ENCODE measurements around the gene HADHA. TPM values are rescaled to one million over a fixed set of nuclear protein-coding genes. Genes with fewer than 3 reads are reported as not detected.

HADHA gene
- total RNA-seq, 1 experiment from 2014 or later = 168 TPM

DNA sequence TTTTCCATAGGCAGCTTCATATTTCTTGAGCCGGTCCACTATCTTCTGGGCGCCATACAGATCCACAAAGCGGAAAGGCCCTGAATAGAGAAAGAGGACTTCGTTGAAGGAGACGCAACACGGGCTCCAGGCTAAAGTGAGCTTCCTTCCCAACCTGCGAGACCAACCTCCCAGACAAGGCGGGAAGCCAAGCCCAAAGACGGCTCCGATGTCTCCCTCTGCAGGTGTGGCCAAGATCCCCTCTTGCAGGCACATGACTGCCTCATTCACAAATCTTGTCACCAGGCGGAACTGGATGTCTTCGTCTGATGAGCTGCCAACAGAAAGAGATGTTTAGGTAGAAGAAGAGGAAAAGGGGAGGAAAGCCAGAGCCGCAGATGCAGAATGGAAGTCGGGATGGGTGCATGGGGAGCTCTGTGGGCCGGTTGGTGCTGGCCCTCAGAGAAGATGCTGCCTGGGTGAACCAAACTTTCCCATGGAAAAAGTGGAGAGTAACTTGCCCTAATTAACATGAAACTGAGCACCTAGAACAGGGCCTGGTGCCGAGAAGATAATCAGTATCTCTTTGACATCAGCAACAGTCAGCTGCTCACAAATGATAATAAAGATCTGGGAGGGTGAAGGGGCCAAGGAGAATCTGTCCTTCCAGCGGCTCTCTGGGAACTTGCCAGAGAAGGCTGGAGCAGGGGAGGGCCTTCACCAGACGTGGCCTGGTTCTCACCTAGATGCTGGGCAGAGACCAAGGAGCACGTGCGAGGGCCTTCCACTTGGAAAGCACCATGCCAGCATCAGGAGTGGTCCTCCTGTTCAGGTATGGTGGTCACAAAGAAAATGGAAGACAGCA lies 52.9 kb downstream of the HADHA start:
- H3K27me3 ChIP-seq = no peaks in the 10 kb centered on the region
- no peak overlapping the region for H3K27ac ChIP-seq
- H3K4me1 ChIP-seq = peaks cover 21% of the 10 kb centered on the region
- no peak overlapping the region for H3K4me3 ChIP-seq
- no peak for DNase-seq
- no peaks in the 10 kb centered on the region for H3K9me3 ChIP-seq (replicated peaks)
- H3K36me3 ChIP-seq = peaks cover 24% of the 10 kb centered on the region

DNA sequence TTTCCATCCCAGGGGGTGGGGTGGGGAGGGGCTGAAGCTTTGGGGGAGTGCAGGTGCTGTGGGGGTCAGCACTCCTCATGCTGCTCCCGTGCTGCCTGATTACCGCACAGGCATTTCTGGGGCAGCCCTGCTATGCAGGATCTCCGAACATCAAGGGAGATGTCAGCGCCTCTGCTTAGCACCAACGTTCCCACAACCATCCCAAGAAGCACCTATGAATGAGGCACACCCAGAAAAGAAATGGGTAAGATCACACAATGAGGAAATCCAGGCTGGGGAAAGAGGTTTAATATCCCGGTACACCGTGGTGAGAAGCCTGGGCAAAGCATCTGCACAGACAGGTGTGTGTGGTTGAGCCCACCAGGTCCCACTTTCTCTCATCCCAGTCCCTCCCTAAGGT lies 54.1 kb downstream of the HADHA start:
- H3K27me3 ChIP-seq = no peaks in the 10 kb centered on the region
- no peak overlapping the region for H3K27ac ChIP-seq
- H3K9me3 ChIP-seq (replicated peaks) = no peaks in the 10 kb centered on the region
- peaks cover 21% of the 10 kb centered on the region for H3K36me3 ChIP-seq
- no peak overlapping the region for H3K4me3 ChIP-seq
- no peak for DNase-seq
- H3K4me1 ChIP-seq = peaks cover 10% of the 10 kb centered on the region

DNA sequence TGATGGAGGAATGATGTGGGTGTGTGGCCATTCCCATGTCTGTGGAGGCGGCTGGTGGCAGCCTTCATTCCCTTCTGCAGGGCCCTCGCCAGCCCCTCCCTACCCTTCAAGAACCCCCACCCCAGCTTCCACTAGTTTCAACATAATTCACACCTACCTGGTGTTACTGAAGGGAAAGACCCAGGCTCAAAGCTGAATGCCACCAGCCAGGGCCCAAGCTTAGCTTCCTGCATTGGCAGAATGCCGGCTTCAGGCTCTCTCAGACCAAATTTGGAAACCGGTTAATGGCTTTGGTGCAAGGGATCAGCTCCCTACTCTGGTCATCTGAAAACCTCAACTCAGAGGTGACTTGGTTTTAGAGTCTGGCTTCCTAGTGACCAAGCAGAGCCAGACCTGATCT lies 54.7 kb downstream of the HADHA start:
- DNase-seq = no peak
- Histone ChIP-seq H3K4me1 (peaks cover 4% of the 10 kb centered on the region), H3K4me3 (no peak overlapping the region), H3K27ac (no peak overlapping the region), H3K27me3 (no peaks in the 10 kb centered on the region), H3K9me3 (replicated peaks) (no peaks in the 10 kb centered on the region), H3K36me3 (peaks cover 21% of the 10 kb centered on the region)

DNA sequence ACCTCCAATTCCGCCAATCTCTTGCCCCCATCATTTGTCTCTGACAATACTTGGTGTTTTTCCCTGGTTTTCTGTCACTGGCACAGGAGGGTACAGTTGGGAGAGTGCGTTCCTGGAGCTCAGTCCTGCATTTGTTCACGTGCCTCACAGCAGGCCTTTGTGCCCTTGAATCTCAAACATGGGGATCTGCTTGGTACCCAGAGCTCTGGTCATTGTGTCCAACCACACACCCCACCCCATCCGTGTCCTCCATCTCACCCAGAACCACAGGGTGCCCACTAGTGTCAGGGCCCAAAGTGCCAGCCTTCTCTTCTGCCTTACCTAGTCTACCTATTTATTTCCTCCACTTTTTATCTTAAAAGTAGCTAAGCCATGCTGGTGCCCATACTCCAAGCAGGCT lies 55.3 kb downstream of the HADHA start:
- no peaks in the 10 kb centered on the region for H3K27me3 ChIP-seq
- no peak overlapping the region for H3K4me3 ChIP-seq
- peaks cover 17% of the 10 kb centered on the region for H3K36me3 ChIP-seq
- H3K9me3 ChIP-seq (replicated peaks) = no peaks in the 10 kb centered on the region
- no peak for DNase-seq
- H3K4me1 ChIP-seq = no peaks in the 10 kb centered on the region
- no peak overlapping the region for H3K27ac ChIP-seq

DNA sequence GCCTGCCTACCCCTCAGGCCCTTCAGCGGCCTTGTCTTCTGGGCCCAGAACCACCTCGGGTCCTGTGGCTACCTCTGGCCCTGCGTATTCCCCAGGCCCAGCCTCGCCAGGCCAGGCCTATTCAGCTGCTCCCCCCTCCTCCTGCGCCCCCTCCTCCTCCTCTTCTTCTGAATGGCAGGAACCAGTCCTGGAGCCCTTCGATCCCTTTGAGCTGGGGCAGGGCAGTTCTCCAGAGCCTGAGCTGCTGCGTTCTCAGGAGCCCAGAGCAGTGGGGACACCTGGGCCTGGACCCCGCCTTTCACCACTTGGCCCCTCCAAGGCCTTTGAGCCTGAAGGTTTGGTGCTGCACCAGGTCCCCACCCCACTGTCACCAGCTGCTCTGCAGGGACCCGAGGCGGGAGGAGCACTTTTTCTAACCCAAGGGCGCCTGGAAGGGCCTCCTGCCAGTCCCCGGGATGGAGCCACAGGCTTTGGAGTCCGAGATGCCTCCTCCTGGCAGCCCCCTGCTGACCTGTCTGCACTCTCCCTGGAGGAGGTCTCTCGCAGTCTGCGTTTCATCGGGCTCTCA lies 56.8 kb downstream of the HADHA start:
- Histone ChIP-seq H3K4me3 (no peak overlapping the region), H3K27ac (no peak overlapping the region), H3K27me3 (no peaks in the 10 kb centered on the region), H3K9me3 (replicated peaks) (no peaks in the 10 kb centered on the region), H3K4me1 (no peaks in the 10 kb centered on the region), H3K36me3 (peaks cover 11% of the 10 kb centered on the region; the same call in 1 of the 2 replicates)
- no peak for DNase-seq

DNA sequence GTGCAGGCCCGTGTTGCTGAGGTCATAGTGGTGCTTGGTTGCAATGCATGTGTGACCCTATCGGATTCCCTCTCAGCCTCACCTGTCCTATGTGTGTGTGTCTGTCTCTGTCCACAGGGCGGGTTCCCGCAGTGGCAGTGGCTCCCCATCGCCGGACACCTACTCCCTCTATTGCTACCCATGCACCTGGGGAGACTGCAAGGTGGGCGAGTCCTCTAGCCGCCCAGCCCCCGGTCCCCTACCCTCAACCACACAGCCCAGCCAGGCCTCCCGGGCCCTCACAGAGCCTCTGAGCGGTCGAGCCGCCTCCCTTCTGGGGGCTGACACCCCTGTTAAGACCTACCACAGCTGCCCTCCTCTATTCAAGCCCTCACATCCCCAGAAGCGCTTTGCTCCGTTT lies 57.3 kb downstream of the HADHA start:
- Histone ChIP-seq H3K4me1 (no peaks in the 10 kb centered on the region), H3K36me3 (peaks cover 11% of the 10 kb centered on the region; the same call in 1 of the 2 replicates), H3K9me3 (replicated peaks) (no peaks in the 10 kb centered on the region), H3K27ac (no peak overlapping the region), H3K4me3 (no peak overlapping the region), H3K27me3 (no peaks in the 10 kb centered on the region)
- DNase-seq = no peak

DNA sequence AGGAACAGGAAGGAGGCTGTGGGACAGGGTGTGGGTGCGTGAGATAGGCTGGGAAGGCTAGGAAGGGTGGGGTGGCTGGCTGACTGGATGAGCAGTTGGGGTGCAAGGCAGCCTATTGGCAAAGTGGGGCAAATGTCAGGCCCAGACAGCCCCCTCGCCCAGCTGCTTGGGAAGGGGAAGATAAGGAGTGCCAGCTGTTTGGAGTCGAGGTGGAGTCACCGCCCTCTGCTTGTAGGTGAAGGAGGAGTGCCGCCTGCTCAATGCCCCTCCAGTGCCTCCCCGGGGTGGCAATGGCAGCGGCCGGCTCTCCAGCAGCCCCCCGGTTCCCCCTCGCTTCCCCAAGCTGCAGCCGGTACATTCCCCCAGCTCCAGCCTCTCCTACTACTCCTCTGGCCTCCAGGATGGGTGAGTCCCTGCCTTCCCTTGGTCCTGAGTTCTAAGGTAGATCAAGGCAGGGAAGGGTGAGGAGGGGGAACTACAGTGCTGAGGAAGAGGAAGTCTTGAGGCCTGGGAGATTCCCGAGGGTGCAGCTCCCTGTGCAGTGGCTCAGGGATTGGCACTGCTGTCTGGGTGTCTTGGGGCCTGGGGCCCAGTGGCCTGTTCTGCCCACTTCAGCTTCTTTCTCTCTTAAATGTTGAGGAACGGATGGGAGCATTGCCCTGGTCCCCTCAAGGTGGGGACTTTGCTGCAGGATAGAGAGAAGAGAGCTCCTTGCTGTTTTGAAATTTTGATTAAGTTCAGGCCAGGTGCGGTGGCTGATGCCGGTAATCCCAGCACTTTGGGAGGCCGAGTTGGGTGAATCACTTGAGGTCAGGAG lies 58.3 kb downstream of the HADHA start:
- H3K27me3 ChIP-seq = no peaks in the 10 kb centered on the region
- no peaks in the 10 kb centered on the region for H3K9me3 ChIP-seq (replicated peaks)
- no peak for DNase-seq
- no peak overlapping the region for H3K27ac ChIP-seq
- no peak overlapping the region for H3K4me3 ChIP-seq
- H3K4me1 ChIP-seq = no peaks in the 10 kb centered on the region
- H3K36me3 ChIP-seq = peaks cover 4% of the 10 kb centered on the region; the same call in 1 of the 2 replicates

DNA sequence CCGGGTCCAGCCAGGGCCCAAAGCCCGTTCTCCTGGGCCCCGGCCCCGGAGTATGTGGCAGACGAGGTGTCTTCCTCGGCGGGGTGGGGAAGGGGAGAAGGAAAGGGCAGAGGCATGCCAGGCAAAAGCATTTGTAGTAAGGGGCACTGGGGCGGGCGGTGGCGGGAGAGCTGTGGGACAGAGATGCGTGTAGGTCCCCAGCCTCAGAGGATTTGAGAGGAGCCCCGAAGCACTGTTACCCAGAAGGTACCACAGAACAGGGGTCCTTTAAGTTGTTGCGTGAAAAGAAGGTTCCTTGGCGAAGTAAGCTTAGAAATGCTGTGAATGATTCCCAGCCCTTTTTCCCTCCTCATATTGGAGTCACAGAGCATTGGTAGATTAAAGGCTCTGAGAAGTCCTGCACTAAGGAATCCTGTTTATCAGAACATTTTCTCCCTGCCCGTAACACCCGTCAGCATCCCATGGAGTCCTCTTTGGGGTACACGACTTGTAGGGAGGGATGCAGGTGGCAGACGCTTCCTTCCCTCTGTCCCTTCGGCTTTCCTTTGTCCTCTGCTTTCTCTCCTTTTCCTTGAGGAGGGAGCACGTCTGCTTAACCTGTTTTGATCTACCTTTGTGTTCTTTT lies 59.0 kb downstream of the HADHA start:
- Histone ChIP-seq H3K36me3 (peaks cover under 1% of the 10 kb centered on the region; the same call in 1 of the 2 replicates), H3K9me3 (replicated peaks) (no peaks in the 10 kb centered on the region), H3K4me3 (no peak overlapping the region), H3K27ac (no peak overlapping the region), H3K27me3 (no peaks in the 10 kb centered on the region), H3K4me1 (no peaks in the 10 kb centered on the region)
- no peak for DNase-seq

DNA sequence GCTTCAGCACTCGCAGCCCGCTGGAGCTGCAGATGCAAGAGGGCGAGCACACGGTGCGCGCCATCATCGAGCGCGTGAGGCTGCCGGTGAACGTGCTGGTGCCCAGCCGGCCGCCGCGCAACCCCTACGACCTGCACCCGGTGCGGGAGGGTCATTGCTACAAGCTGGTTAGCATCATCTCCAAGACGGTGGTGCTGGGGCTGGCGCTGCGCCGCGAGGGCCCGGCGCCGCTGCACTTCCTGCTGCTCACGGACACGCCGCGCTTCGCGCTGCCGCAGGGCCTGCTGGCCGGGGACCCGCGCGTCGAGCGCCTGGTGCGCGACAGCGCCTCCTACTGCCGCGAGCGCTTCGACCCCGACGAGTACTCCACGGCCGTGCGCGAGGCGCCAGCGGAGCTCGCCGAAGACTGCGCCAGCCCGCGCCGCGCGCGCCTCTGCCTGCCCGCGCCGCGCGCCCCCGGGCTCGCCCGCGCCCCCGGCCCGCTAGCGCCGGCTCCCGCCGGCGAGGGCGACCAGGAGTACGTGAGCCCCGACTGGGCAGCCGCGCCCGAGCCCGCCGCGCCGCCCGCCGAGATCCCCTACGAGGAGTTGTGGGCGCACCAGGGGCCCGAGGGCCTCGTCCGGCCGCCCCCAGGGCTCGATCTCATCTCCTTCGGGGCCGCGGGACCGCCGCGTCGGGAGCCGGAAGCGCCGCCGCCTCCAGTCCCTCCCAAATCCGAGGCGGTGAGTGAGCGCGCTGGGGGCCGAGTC lies 59.7 kb downstream of the HADHA start:
- no peak overlapping the region for H3K4me3 ChIP-seq
- no peaks in the 10 kb centered on the region for H3K4me1 ChIP-seq
- no peaks in the 10 kb centered on the region for H3K27me3 ChIP-seq
- no peaks in the 10 kb centered on the region for H3K9me3 ChIP-seq (replicated peaks)
- no peaks in the 10 kb centered on the region for H3K36me3 ChIP-seq
- no peak for DNase-seq
- H3K27ac ChIP-seq = no peak overlapping the region

DNA sequence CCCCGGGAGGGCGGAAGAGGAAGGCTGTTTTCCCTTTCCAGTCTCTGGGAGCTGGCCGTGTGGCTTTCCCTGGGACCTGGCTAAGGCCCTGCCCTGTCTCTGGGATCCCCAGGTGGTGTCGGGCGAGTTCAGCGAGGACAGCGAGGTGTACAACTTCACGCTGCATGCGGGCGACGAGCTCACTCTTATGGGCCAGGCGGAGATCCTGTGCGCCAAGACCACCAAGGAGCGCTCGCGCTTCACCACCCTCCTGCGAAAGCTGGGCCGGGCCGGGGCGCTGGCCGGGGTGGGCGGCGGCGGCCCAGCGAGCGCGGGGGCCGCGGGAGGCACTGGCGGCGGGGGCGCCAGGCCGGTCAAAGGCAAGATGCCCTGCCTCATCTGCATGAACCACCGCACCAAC lies 60.3 kb downstream of the HADHA start:
- H3K4me3 ChIP-seq = no peak overlapping the region
- H3K36me3 ChIP-seq = no peaks in the 10 kb centered on the region
- no peaks in the 10 kb centered on the region for H3K4me1 ChIP-seq
- H3K27me3 ChIP-seq = no peaks in the 10 kb centered on the region
- DNase-seq = no peak
- no peak overlapping the region for H3K27ac ChIP-seq
- no peaks in the 10 kb centered on the region for H3K9me3 ChIP-seq (replicated peaks)

DNA sequence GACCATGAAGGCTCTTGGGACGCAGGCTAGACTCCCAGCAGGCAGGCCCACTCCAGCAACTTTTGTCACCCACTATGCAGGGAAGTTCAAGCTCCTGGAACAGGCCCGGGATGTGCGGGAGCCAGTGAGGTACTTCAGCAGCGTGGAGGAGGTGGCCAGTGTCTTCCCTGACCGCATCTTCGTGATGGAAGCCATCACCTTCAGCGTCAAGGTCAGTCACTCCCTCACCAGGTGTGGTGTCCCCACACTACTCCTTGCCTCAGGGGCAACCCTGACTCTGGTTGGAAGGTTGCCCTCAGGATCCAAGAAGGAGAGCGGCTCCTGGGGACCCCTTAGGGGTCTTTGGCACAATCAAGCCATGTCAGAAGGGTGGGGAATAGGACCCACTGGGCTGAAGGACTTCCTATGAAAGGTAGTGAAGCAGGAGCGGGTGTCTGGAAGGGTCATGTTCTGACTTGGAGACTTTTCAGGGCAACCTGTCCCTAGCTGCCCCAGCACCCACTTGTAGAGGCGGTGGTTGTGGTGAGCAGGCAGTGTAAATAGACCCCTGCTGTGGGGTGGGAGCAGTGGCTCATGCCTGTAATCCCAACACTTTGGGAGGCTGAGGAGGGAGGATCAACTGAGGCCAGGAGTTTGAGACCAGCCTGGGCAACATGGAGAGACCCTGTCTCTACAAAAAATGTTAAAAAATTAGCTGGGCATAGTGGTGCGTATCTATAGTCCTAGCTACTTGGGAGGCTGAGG lies 61.4 kb downstream of the HADHA start:
- no peaks in the 10 kb centered on the region for H3K36me3 ChIP-seq
- no peak overlapping the region for H3K27ac ChIP-seq
- no peaks in the 10 kb centered on the region for H3K9me3 ChIP-seq (replicated peaks)
- H3K4me1 ChIP-seq = no peaks in the 10 kb centered on the region
- H3K4me3 ChIP-seq = no peak overlapping the region
- no peak for DNase-seq
- no peaks in the 10 kb centered on the region for H3K27me3 ChIP-seq

DNA sequence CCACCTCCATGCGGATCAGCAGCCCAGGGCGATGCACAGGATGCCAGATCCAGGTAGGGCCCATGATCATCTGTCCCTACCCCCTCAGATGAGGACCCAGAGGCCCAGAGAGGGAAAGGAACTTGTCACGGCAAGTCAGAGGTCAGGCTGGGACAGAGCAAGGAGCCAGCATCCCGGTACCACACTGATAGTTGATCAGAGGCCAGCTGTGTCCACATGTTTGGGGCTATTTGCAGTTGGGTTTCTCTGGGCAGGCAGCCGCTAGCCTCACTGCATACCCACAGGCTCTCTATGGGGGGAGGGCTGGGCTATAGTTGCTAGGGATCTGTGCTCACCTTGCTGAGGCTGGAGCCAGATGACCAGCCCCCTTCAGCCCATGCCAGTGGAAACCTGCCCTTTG lies 62.0 kb downstream of the HADHA start:
- no peak overlapping the region for H3K27ac ChIP-seq
- no peak for DNase-seq
- no peaks in the 10 kb centered on the region for H3K4me1 ChIP-seq
- no peaks in the 10 kb centered on the region for H3K36me3 ChIP-seq
- H3K27me3 ChIP-seq = no peaks in the 10 kb centered on the region
- no peak overlapping the region for H3K4me3 ChIP-seq
- no peaks in the 10 kb centered on the region for H3K9me3 ChIP-seq (replicated peaks)

DNA sequence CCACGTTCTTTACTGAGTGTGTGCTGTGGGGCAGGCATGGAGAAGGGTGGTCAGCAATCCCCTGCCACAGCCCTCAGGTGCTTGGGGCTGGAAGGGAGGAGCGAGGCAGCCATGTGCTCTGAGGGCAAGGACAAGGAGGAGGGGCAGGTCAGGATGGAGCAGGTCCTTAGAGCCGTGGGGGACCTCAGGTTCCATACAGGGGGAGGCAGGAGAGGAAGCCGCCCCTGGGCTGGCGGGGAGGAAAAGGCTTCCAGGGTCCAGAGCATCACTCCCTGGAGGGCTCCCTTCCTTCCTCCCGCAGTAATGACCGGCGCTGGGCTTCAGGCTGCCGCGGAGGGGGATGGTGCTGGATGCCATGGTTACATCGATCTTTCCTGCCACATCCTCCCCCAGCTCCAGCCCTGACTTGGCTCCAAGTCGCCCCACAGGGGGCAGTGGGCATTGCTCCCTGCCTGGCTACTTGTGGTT lies 65.0 kb downstream of the HADHA start:
- H3K9me3 ChIP-seq (replicated peaks) = no peaks in the 10 kb centered on the region
- no peak for DNase-seq
- no peaks in the 10 kb centered on the region for H3K4me1 ChIP-seq
- no peak overlapping the region for H3K27ac ChIP-seq
- H3K27me3 ChIP-seq = no peaks in the 10 kb centered on the region
- no peaks in the 10 kb centered on the region for H3K36me3 ChIP-seq
- H3K4me3 ChIP-seq = no peak overlapping the region

Data from SJCRH30 (cell line).